Upper lobe of left lung (tissue), 4 donors: Measurements from ENCODE around the gene C12orf60.

Experiments
- POLR2A ChIP-seq, 4 donors: fragments of 450-650 bp; IDR thresholded peaks; one replicate each; pipeline ENCODE4 v1.5.1; 2016 to 2017; ENCODE audit warnings: antibody characterized with exemption in 4 of 4, mild to moderate bottlenecking in 2 of 4
- POLR2AphosphoS5 ChIP-seq, 2 donors: sonication (generic); formaldehyde crosslinking; IDR thresholded peaks; one replicate each; pipeline ENCODE4 v1.5.1; 2017; ENCODE audit warnings: antibody characterized with exemption in 2 of 2
- TF ChIP-seq, protein P1 (sequence below), 6 experiments: fragments of 450-650 bp in 4 of 6; fragments of 200-600 bp in 2 of 6; sonication (generic) in 2 of 6; IDR thresholded peaks; one replicate each; pipeline ENCODE4 v1.5.1; 2016 to 2019; ENCODE audit warnings: antibody characterized with exemption in 6 of 6

DNA sequence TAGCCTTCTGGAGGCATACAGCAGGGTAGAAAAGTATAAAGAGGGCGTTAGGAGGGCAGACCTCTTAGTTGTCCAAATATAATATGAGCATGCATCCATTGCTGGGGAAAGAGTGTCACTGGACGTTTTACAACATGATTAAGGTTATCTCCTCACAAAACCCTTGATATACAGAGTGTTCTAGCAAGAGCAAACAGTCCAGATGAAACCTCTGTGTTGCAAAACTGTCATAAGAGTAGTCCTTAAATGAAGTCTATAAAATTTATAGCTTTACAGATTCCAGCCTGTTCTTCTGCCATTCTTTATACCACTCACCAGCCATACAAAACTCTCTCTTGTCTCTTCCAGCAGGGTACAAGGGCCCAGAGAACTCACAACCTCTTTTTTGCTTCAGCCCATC, 21.9 kb upstream of the C12orf60 start:
- TF ChIP-seq POLR2A (IDR thresholded peaks at IDR 0.05) (no peak), POLR2AphosphoS5 (IDR thresholded peaks at IDR 0.05) (no peak)
- TF ChIP-seq, protein P1, sequence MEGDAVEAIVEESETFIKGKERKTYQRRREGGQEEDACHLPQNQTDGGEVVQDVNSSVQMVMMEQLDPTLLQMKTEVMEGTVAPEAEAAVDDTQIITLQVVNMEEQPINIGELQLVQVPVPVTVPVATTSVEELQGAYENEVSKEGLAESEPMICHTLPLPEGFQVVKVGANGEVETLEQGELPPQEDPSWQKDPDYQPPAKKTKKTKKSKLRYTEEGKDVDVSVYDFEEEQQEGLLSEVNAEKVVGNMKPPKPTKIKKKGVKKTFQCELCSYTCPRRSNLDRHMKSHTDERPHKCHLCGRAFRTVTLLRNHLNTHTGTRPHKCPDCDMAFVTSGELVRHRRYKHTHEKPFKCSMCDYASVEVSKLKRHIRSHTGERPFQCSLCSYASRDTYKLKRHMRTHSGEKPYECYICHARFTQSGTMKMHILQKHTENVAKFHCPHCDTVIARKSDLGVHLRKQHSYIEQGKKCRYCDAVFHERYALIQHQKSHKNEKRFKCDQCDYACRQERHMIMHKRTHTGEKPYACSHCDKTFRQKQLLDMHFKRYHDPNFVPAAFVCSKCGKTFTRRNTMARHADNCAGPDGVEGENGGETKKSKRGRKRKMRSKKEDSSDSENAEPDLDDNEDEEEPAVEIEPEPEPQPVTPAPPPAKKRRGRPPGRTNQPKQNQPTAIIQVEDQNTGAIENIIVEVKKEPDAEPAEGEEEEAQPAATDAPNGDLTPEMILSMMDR (IDR thresholded peaks at IDR 0.05), result no peak
